Astrocyte (in vitro differentiated cells and primary cell): ENCODE results near the gene KRTAP1-4. TPM values are rescaled to one million over a fixed set of nuclear protein-coding genes. Genes with fewer than 3 reads are reported as not detected.

Experiments used
- DNase-seq: peaks from one replicate; pipeline ENCODE4 v3.0.0-alpha.2; 2010; ENCODE audit warnings: low read depth
- FAIRE-seq: peaks from 2 replicates; lab custom pipeline; 2011; peaks lifted over from hg19 to GRCh38; lab: Jason Lieb, UNC
- H2AFZ ChIP-seq: 2 replicates; pipeline ENCODE4 v1.6.0; 2012; ENCODE audit warnings: low read depth, low read length, inconsistent platforms
- H3K27ac ChIP-seq: 2 replicates; pipeline ENCODE4 v1.5.1; 2011; ENCODE audit warnings: low read depth, low read length, inconsistent platforms
- H3K27me3 ChIP-seq: 2 replicates; pipeline ENCODE4 v1.6.0; 2011; ENCODE audit warnings: low read length, inconsistent platforms; ENCODE audit not compliant: insufficient read depth
- H3K36me3 ChIP-seq: 2 replicates; pipeline ENCODE4 v1.5.1; 2011; ENCODE audit warnings: low read length, inconsistent platforms; ENCODE audit not compliant: insufficient read depth
- H3K4me1 ChIP-seq: 2 replicates; pipeline ENCODE4 v1.5.1; 2011; ENCODE audit warnings: low read length, inconsistent platforms; ENCODE audit not compliant: insufficient read depth
- H3K4me2 ChIP-seq: 2 replicates; pipeline ENCODE4 v1.6.0; 2012; ENCODE audit warnings: low read length, inconsistent platforms
- H3K4me3 ChIP-seq: 2 replicates; pipeline ENCODE4 v1.5.1; 2011; ENCODE audit warnings: low read depth, mild to moderate bottlenecking, low read length, inconsistent platforms; ENCODE audit not compliant: insufficient read depth
- H3K79me2 ChIP-seq: 2 replicates; pipeline ENCODE4 v1.6.0; 2012; ENCODE audit warnings: mild to moderate bottlenecking, low read length, inconsistent platforms; ENCODE audit not compliant: insufficient read depth
- H3K9ac ChIP-seq: 2 replicates; pipeline ENCODE4 v1.6.0; 2012; ENCODE audit warnings: mild to moderate bottlenecking, low read length, inconsistent platforms
- H3K9me3 ChIP-seq: 2 replicates; pipeline ENCODE4 v1.5.1; 2012; ENCODE audit warnings: low read depth, mild to moderate bottlenecking, low read length, inconsistent platforms; ENCODE audit not compliant: insufficient read depth
- H4K20me1 ChIP-seq: 2 replicates; pipeline ENCODE4 v1.6.0; 2012; ENCODE audit warnings: low read length, inconsistent platforms; ENCODE audit not compliant: insufficient read depth
- H3K27ac Mint-ChIP-seq: one replicate; pipeline ENCODE4 v1.8.0; 2021; ENCODE audit warnings: mild to moderate bottlenecking, mixed read lengths; ENCODE audit not compliant: unreplicated experiment
- H3K27me3 Mint-ChIP-seq: one replicate; pipeline ENCODE4 v1.8.0; 2021; ENCODE audit warnings: low read depth, mixed read lengths; ENCODE audit not compliant: unreplicated experiment
- H3K36me3 Mint-ChIP-seq: one replicate; pipeline ENCODE4 v1.8.0; 2021; ENCODE audit warnings: low read depth, mixed read lengths; ENCODE audit not compliant: unreplicated experiment
- H3K4me1 Mint-ChIP-seq: one replicate; pipeline ENCODE4 v1.8.0; 2021; ENCODE audit warnings: low read depth, mixed read lengths; ENCODE audit not compliant: unreplicated experiment
- H3K4me3 Mint-ChIP-seq: one replicate; pipeline ENCODE4 v1.8.0; 2021; ENCODE audit warnings: mild to moderate bottlenecking, moderate library complexity, mixed read lengths; ENCODE audit not compliant: unreplicated experiment
- H3K9me3 Mint-ChIP-seq: one replicate; pipeline ENCODE4 v1.8.0; 2021; ENCODE audit warnings: mild to moderate bottlenecking, mixed read lengths; ENCODE audit not compliant: unreplicated experiment
- CTCF ChIP-seq: IDR thresholded peaks from 2 replicates; pipeline ENCODE4 v1.5.1; 2011; ENCODE audit warnings: low read depth, mild to moderate bottlenecking, inconsistent platforms, low read length, moderate library complexity; ENCODE audit not compliant: insufficient read depth
- EZH2 ChIP-seq: IDR thresholded peaks from 2 replicates; pipeline ENCODE4 v1.6.1; 2012; ENCODE audit warnings: mild to moderate bottlenecking, low read length, inconsistent platforms; ENCODE audit not compliant: insufficient read depth
- total RNA-seq: library from RNA; stranded (reverse); gene quantifications from 2 replicates; pipeline ENCODE4 v1.2.1, GENCODE V29; 2021

Gene KRTAP1-4
- total RNA-seq, 1 donor from 2014 or later: not detected

DNA sequence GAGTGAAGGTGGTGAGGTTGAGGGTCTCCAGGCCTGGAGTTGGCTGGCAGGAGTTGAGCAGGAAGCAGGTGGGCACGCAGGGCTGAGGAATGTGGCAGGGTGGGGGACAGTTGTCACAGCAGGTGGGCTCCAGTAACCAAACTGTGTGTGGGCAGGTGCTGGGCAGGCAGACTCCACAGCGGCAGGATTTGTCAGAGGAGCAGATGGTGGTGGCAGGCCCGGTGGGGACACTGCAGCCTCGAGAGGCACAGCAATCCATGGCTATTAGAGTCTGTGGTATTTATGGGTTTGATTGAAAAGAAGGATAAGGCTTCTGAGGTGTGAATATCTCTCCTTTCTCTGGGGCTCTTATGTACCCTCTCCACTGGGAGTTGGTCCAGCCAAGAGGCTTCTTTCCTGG, 36.2 kb downstream of the KRTAP1-4 start, which contains the start of gene KRTAP3-3:
TSS of gene KRTAP3-3 (minus strand) at position 326 of the 400 bp plus-strand sequence. CDS start at position 259, 67 bp downstream.
- H3K4me3 Mint-ChIP-seq: no peak within 1 kb of the TSS
- H3K4me1 Mint-ChIP-seq: peaks cover 7% of the 10 kb centered on the region
- H3K27me3 Mint-ChIP-seq: no peaks in the 10 kb centered on the region

DNA sequence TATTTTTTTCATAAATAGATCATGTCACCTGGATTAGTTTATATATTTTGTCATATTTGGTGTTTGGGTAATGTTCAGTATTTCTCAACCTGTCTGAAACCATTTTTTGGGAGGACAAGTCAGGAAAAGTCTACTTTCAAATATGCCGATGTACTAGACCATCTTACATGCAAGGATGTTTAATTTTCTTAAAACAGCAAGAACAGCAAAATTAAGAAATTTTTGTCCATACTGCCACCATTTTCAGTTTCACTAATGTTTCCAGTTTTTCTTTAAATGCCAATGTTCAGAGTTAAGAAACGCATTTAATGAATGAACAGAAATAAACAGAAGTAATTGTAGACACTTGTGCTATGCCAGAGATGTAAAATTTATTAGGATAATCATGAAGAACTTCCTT, 36.9 kb downstream of the KRTAP1-4 start:
- no peak overlapping the region for H3K9ac ChIP-seq
- no peak overlapping the region for H2AFZ ChIP-seq
- no peak overlapping the region for H3K4me2 ChIP-seq
- Mint-ChIP-seq H3K9me3 (no peaks in the 10 kb centered on the region), H3K4me3 (no peak overlapping the region), H3K4me1 (peaks cover 7% of the 10 kb centered on the region), H3K36me3 (no peaks in the 10 kb centered on the region), H3K27ac (no peak overlapping the region), H3K27me3 (no peaks in the 10 kb centered on the region)
- no peak for TF ChIP-seq EZH2
- TF ChIP-seq CTCF: no peak
- H3K79me2 ChIP-seq: no peaks in the 10 kb centered on the region
- no peaks in the 10 kb centered on the region for H4K20me1 ChIP-seq
- H3K4me1 ChIP-seq: no peaks in the 10 kb centered on the region
- DNase-seq (no peak), FAIRE-seq (no peak)
- no peak overlapping the region for H3K27ac ChIP-seq
- no peaks in the 10 kb centered on the region for H3K27me3 ChIP-seq
- H3K4me3 ChIP-seq: no peak overlapping the region
- H3K9me3 ChIP-seq: no peaks in the 10 kb centered on the region
- no peaks in the 10 kb centered on the region for H3K36me3 ChIP-seq

More for the DNA sequence above, 36.2 kb downstream of the KRTAP1-4 start, which contains the start of gene KRTAP3-3:
- no peaks in the 10 kb centered on the region for H4K20me1 ChIP-seq
- H3K4me3 ChIP-seq: no peak within 1 kb of the TSS
- H3K27me3 ChIP-seq: no peaks in the 10 kb centered on the region
- no peaks in the 10 kb centered on the region for H3K4me1 ChIP-seq
- no peak within 1 kb of the TSS for H2AFZ ChIP-seq
- H3K79me2 ChIP-seq: no peaks in the 10 kb centered on the region
- H3K9ac ChIP-seq: no peak within 1 kb of the TSS
- FAIRE-seq (no peak), DNase-seq (no peak)
- H3K27ac ChIP-seq: no peak within 1 kb of the TSS
- Mint-ChIP-seq H3K27ac (no peak within 1 kb of the TSS), H3K36me3 (no peaks in the 10 kb centered on the region), H3K9me3 (no peaks in the 10 kb centered on the region)
- no peak within 1 kb of the TSS for H3K4me2 ChIP-seq
- no peaks in the 10 kb centered on the region for H3K9me3 ChIP-seq
- no peak for TF ChIP-seq CTCF
- no peak for TF ChIP-seq EZH2
- H3K36me3 ChIP-seq: no peaks in the 10 kb centered on the region

DNA sequence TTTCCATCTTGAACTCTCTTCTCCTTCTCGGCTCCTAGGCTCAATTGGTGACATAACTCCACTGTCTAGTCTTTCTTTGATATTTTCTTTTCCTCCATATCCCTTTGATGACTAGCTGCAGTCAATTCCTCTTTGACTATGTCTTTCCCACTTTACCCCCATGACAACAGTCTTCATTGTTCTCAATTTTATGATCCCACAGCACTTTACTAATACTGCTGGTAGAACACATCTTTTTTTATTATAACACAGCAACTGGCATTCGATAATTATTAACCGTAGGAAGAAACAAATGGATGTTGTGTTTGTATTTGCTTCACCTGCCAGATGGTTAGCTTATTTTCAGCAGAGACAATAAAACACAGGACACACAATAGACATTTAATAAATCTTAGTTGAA, 37.3 kb downstream of the KRTAP1-4 start:
- Mint-ChIP-seq H3K9me3 (no peaks in the 10 kb centered on the region), H3K4me3 (no peak overlapping the region), H3K27ac (no peak overlapping the region), H3K36me3 (no peaks in the 10 kb centered on the region), H3K4me1 (peaks cover 7% of the 10 kb centered on the region), H3K27me3 (no peaks in the 10 kb centered on the region)
- no peaks in the 10 kb centered on the region for H3K27me3 ChIP-seq
- no peaks in the 10 kb centered on the region for H3K79me2 ChIP-seq
- no peak overlapping the region for H3K4me3 ChIP-seq
- no peak for DNase-seq
- no peaks in the 10 kb centered on the region for H4K20me1 ChIP-seq
- no peak for FAIRE-seq
- no peaks in the 10 kb centered on the region for H3K4me1 ChIP-seq
- no peaks in the 10 kb centered on the region for H3K36me3 ChIP-seq
- H2AFZ ChIP-seq: no peak overlapping the region
- H3K4me2 ChIP-seq: no peak overlapping the region
- H3K27ac ChIP-seq: no peak overlapping the region
- no peak for TF ChIP-seq CTCF
- no peak for TF ChIP-seq EZH2
- H3K9ac ChIP-seq: no peak overlapping the region
- no peaks in the 10 kb centered on the region for H3K9me3 ChIP-seq
